Hematopoietic multipotent progenitor cell treated with erythropoietin and hydrocortisone succinate and interleukin-3 and kit ligand, for 15 days (in vitro differentiated cells): ENCODE results near the gene DLG2.
"Not testable (repeated sequence)": the region's sequence is repeated elsewhere in the genome, so short reads cannot be mapped to it uniquely, and the experiment has no call there.

Experiments
- DNase-seq: peaks from one replicate; pipeline ENCODE4 v3.0.0-alpha.2; 2015; ENCODE audit warnings: low spot score

DLG2 gene

GRCh38 chr11:83779876-83780275 is 1847.3 kb downstream of the DLG2 start:
- DNase-seq = no peak

DNA sequence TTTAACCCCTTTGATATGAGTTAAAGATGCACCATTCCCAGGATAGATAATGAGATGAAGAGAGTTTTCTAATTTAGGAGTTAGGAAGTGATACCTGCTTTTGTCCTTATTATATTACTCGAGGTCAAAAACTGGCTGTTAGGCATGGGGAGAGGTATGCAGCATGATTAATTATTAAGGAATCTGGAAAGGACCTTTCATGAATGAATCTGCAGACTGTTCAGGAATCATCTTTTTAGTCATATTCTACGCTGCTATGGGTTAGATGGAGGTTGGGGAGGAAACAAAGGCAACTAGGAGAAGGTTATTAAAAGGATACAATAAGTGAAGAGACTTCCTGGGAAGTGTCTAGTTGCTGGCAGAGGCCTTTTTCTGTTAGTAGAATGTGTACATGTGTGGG is 1848.5 kb downstream of the DLG2 start:
- no peak for DNase-seq

- no peak for DNase-seq
These were observed 1852.9 kb downstream of the DLG2 start for GRCh38 chr11:83773950-83774880.

DNA sequence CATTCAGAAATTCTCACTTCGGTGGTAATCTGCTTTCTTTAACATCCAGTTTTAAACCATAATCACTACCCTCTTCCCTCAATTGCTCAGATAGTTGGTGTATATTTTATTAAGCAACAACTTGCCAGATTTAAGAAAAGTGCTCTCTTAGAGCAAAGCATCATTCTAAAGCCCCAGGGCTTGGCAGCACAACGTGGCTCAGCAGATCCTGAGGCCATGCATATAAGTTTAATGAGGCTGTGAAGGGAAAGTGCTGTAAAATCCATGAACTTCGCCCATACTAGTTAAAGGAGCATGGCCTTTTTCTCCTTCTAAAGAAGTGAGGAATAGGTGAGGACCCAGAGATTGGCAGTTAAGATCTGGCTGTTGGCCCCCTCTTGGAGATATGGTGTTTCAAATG is 1858.7 kb downstream of the DLG2 start:
- DNase-seq = no peak

GRCh38 chr11:83766932-83767331 is 1860.2 kb downstream of the DLG2 start:
- no peak for DNase-seq

DNA sequence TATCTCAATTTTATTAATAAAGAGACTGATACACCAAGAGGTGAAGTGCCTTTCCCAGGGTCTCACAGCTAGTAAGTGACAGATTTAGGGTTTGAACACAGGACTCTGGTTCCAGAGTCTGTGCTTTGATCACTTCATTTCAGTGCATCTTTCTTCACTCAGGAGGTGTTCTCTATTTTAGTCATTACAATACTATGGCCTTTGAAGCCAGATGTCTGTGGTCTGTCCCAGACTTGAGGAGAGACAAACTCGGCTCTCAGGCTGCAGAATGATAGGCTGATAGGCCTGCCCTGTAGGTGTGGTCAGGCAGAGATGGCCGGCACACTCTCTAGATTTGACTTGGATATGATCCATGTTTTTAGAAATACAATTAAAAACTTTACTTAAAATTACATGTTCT is 1862.5 kb downstream of the DLG2 start:
- no peak for DNase-seq

DNA sequence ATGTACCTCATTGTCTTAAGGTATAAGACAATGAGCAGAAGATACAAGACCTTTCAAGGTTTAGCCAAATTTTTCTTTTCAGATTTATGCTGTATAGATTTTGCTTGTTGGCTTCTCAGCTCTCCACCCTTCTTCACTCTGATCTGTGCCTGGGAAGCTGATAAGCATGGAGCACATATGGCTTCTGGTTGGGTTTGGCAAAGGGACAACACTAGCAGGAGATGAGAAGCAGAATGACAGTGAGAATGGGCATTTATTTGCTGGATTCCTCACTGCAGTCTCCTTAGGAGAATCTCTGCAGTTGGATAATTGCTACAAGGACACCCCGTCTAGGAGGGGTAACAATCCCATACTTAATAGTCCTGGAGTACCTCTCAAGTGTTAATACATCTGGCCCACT is 1866.2 kb downstream of the DLG2 start:
- DNase-seq = no peak

DNA sequence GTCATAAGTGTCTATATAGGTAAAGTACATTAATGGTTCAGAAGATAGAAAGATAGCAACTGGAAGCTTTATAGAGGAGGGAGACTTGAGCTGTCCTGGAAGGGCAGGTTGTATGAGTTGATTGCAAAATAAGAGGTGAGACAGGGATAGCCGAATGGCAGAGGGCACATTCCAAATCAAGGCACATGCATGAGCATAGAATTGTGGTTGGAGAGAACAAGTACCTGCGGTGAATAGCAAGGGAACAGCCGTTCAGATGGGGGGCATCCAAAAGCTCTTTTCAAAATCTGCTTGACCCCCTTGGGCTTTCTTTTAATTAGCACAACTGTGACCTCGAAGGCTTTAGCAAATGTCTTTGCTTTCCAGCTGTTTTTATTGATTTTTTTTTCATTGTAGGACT is 1868.0 kb downstream of the DLG2 start:
- DNase-seq = no peak

DNA sequence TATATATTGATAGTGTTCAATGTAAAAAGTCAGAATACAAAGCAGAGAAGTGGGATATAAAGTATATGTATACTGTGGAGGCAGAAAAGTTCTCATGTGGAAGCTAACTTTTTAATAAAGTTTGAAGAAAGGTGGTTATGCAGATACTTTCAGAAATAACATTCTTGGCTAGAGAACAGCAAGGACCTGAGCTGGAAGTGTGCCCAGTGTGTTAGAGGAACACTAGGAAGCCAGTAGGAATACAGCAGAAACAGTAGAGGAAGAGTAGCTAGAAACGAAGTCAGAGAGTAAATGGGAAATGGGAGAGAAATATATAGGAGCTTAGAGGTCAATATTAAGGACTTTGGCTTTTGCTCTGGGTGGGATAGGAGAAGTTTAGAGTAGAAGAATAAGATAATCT is 1876.1 kb downstream of the DLG2 start:
- DNase-seq = no peak

- DNase-seq = no peak
These were observed 1880.1 kb downstream of the DLG2 start for GRCh38 chr11:83746921-83747585.

DNA sequence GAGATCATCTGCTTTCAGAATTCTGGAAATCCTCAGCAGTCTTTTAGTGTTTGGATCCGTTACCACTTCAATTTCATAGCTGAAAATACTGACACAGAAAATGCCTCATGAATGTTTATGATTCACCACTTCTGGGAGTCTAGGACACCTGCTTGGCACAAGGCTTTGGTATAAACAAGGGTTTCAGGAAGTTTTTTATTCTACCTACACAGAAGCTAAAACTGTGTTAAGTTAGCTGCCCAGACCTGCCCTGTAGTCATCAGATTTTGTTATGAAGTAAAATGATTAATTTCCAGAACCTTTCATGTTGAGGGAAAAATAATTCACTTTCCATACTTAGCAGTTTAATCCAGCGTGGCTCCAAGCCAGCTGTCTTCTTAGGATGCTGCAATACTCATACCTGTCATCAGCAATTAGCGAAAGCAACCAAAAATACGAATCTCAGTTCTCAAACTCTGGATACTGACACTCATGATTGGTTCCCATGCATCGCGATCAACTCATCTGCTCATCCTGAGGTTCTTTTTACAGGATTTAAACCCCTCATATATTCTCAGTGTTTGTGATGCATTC is 1882.4 kb downstream of the DLG2 start:
- DNase-seq = no peak

DNA sequence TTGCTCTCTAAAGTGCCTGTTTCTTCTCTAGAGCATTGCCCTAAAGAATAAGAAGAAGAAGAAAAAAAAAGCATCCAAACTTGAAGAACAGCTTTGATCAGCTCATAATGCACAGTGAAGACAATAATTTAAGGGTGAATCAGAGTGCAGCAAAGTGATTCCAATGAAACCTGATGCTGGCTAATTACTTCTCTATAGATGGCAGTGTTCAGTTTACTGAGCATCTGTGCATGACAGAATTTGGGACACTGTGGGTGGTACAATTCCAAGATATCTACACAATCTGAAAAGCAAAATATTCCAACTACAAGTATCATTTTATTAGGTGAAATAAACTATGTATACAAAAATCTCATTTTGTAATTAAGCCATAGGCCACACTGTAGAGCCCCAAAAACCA is 1890.5 kb downstream of the DLG2 start:
- DNase-seq = no peak

DNA sequence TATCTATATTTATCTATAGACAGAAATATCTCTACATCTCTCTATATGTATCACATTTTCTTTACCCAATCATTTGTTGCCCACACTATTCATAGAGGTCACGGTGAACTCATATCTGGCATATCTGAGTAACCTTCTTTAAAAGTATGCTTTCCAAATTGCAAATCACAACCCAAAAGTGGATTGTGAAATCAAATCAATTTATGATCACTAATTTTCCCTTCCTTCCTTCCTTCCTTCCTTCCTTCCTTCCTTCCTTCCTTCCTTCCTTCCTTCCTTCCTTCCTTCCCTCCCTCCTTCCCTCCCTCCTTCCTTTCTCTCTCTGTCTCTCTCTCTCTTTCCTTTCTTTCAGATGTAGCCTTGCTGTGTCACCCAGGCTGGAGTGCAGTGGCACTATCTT is 1893.0 kb downstream of the DLG2 start:
- DNase-seq = no peak

DNA sequence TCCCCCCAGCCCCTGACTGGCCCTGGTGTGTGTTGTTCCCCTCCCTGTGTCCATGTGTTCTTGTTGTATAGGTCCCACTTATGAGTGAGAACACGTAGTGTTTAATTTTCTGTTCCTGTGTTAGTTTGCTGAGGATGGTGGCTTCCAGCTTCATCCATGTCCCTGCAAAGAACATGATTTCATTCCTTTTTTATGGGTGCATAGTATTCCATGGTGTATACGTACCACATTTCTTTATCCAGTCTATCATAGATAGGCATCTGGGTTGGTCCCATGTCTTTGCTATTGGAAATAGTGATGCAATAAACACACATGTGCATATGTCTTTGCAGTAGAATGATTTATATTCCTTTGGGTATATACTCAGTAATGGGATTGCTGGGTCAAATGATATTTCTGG is 1895.9 kb downstream of the DLG2 start:
- not testable (repeated sequence) for DNase-seq

GRCh38 chr11:83728281-83728680 is 1898.9 kb downstream of the DLG2 start:
- no peak for DNase-seq

DNA sequence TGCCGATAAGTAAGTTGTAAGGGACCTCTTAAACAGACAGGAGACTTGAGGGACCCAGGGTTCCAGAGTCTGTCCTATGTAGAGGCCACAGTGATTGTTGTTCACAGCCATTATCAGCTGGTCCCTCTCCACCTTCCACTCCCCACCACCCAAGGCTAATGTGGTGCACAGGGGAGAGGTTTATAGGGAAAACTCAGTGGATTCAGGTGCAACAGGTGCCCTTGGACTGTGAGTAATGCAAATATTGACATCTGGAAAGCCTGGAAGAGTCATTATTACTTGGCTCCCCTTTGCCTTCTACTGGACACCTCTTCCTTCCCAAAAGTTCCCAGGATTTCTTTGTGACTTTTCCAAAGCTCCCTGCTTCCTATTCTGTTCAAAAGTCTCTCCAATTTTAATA is 1899.9 kb downstream of the DLG2 start:
- DNase-seq = no peak

DNA sequence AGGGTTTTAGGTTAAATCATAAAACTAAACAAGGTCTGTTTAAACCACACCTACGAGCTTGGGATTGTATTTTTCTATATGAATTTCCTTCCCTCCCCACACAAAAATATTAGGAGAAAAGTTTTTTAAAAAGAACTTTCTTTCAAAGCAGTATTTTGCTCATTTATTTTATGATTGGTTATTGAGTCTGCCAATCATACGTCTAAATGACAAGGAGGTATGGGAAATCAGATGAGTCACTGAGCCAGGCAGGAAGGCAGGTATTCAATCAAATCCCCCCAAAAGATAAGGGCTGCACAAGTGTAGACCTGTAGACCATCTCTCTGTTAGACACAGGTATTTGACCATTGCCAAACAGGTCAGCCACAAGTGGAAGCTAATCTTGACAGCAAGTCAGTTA is 1900.8 kb downstream of the DLG2 start:
- DNase-seq = no peak

- no peak for DNase-seq
These were observed 1901.4 kb downstream of the DLG2 start for GRCh38 chr11:83725728-83726127.

DNA sequence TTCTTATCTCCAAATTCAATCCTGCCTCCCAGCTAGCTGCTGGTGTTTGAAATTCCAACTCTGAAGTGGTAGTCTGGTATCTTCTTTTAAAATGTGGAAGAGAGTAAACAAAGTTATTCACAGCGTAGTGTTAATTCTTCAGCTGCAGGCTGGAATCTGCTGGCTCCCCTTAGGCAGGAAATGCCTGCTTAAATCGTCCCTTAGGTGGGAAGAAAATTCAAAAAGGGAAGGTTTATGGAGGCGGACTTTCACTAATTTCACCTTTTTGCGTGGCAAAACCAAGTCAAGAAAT is 1901.9 kb downstream of the DLG2 start:
- no peak for DNase-seq

DNA sequence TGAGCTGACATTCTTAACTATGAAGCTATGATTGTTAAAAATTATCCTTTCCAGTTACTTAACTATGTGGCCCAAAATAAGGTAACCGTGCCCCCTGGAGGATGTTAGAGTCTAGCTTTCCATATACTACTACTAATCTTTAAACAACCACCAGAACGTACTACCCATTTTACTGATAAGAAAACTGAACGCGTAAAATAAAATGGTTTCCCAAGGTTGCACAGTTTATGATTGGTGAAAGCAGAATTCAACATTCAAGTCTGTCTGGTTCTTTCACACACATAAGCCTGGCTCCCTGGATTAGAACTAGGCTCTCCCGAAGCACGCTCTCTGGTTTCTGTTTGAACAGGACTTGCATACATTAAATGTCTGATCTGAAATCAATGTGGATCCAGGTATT is 1903.1 kb downstream of the DLG2 start:
- no peak for DNase-seq

DNA sequence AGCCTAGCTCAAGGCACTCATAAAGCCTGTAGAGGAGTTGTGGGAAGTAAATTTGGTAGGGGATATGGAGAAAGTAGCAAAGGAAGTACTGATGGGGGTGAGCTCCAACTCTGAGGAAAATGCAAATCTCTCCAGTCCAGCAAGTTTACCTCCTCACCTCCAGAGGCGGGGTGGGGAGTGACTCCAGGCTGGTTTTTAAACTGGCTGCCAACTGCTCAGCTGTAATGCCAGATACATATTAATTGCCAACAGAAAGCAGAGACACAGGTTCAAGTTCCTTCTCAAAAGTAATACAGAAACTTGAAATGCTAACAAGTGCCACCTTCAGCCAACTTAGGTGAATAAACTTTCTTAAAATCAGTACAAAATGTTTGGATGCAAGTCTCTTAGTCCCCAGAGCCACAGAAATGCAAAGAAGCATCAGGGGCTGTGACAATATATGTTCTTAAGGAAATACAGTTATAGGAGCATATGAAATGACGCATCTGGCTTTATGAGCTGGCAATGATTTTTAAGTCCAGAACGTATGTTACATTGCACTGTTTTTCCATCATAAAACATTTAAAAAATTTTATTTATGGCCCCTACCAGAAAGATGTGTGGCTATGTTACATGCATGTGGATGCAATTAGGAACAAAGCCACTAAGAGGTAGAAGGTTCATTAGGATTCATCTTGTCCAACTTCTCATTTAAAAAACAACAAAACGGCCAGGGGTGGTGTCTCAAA is 1904.6 kb downstream of the DLG2 start:
- DNase-seq = no peak

GRCh38 chr11:83721263-83721662 is 1905.9 kb downstream of the DLG2 start:
- DNase-seq = no peak

GRCh38 chr11:83720675-83721074 is 1906.5 kb downstream of the DLG2 start:
- DNase-seq = no peak
